Ishikawa (cell line): ENCODE measurements around the gene STH.

Source experiments
- CEBPB ChIP-seq: IDR thresholded peaks from 2 replicates; pipeline ENCODE4 v1.6.1; 2012
- CREB1 ChIP-seq: IDR thresholded peaks from 2 replicates; pipeline ENCODE4 v1.6.1; 2012; ENCODE audit warnings: low read depth
- EGR1 ChIP-seq: IDR thresholded peaks from 2 replicates; pipeline ENCODE4 v1.6.1; 2012
- EP300 ChIP-seq: IDR thresholded peaks from 2 replicates; pipeline ENCODE4 v1.6.1; 2012; ENCODE audit warnings: borderline replicate concordance
- FOXM1 ChIP-seq: IDR thresholded peaks from 2 replicates; pipeline ENCODE4 v1.6.1; 2012; ENCODE audit warnings: low read depth, borderline replicate concordance
- NFIC ChIP-seq: IDR thresholded peaks from 2 replicates; pipeline ENCODE4 v1.6.1; 2012
- RAD21 ChIP-seq: IDR thresholded peaks from 2 replicates; pipeline ENCODE4 v1.6.1; 2012; ENCODE audit warnings: low read depth
- REST ChIP-seq: IDR thresholded peaks from 2 replicates; pipeline ENCODE4 v1.6.1; 2012; ENCODE audit warnings: low read depth, mild to moderate bottlenecking
- TAF1 ChIP-seq: IDR thresholded peaks from 2 replicates; pipeline ENCODE4 v1.6.1; 2012; ENCODE audit warnings: low read depth, mild to moderate bottlenecking
- TCF12 ChIP-seq: IDR thresholded peaks from 2 replicates; pipeline ENCODE4 v1.6.1; 2012; ENCODE audit warnings: low read depth
- TEAD4 ChIP-seq: IDR thresholded peaks from 2 replicates; pipeline ENCODE4 v1.6.1; 2012
- USF1 ChIP-seq: IDR thresholded peaks from 2 replicates; pipeline ENCODE4 v1.6.1; 2012
- YY1 ChIP-seq: IDR thresholded peaks from 2 replicates; pipeline ENCODE4 v1.6.1; 2012; ENCODE audit warnings: low read depth
- ZBTB7A ChIP-seq: IDR thresholded peaks from 2 replicates; pipeline ENCODE4 v1.6.1; 2012; ENCODE audit warnings: low read depth
- TF ChIP-seq, protein P1 (sequence below): IDR thresholded peaks from 2 replicates; pipeline ENCODE4 v1.6.1; 2012

Gene STH

GRCh38 chr17:45991341-45991740, 7.7 kb upstream of the STH start:
- no peak for TF ChIP-seq USF1
- no peak for TF ChIP-seq NFIC
- no peak for TF ChIP-seq TEAD4
- no peak for TF ChIP-seq EGR1
- TF ChIP-seq EP300, result no peak
- no peak for TF ChIP-seq RAD21
- TF ChIP-seq, protein P1, sequence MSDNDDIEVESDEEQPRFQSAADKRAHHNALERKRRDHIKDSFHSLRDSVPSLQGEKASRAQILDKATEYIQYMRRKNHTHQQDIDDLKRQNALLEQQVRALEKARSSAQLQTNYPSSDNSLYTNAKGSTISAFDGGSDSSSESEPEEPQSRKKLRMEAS, result no peak
- no peak for TF ChIP-seq REST
- TF ChIP-seq CREB1, result no peak
- TF ChIP-seq CEBPB, result no peak
- TF ChIP-seq FOXM1, result no peak
- no peak for TF ChIP-seq ZBTB7A
- no peak for TF ChIP-seq TAF1
- TF ChIP-seq YY1, result no peak
- no peak for TF ChIP-seq TCF12

DNA sequence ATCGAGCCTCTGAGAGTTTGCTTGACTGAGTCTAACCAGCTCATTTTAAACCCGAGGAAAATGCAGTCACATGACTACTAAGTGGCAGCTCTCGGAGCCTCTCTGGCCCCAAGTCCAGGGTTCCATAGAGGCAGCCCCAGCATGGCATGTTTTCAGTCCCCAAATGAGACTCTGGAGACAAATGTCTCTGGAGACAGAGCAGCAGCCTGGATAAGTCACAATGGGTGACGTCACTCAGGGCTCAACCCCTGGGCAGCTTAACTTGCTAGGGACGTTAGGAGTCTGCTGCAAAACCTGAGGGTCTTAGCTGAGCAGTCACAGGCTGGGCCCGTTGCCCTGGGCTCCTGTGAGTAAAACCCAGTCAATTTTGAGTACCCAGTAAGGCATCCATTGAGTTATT, 6.9 kb upstream of the STH start:
- TF ChIP-seq ZBTB7A (no peak), YY1 (no peak), REST (no peak), CEBPB (no peak), EGR1 (no peak), CREB1 (no peak), TAF1 (no peak)

DNA sequence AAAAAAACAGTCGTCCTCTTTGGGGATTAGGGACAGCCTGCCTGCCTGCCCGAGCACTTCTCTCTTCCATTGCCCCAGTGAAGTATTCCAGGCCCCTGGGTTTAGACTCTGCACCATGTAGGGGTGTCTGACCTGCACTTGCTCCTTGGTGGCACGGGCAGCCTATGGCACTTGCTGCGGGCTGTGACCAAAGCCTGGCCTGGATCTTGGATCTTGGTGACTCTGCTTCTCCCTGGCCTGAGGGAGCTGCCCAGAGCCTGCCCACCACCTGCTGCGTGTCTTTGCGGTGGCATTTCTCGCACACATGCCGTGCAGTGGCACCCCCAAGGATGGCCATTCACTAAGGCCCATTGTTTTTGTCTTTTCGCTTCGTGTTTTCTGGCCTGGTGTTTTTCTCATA, 6.1 kb upstream of the STH start:
- TF ChIP-seq, protein P1, result no peak
- TF ChIP-seq CEBPB, result no peak
- no peak for TF ChIP-seq REST
- no peak for TF ChIP-seq RAD21
- no peak for TF ChIP-seq EP300
- no peak for TF ChIP-seq YY1
- TF ChIP-seq NFIC, result no peak
- no peak for TF ChIP-seq FOXM1
- TF ChIP-seq ZBTB7A, result no peak
- TF ChIP-seq TCF12, result no peak
- TF ChIP-seq CREB1, result no peak
- no peak for TF ChIP-seq TAF1
- no peak for TF ChIP-seq TEAD4
- TF ChIP-seq EGR1, result no peak

DNA sequence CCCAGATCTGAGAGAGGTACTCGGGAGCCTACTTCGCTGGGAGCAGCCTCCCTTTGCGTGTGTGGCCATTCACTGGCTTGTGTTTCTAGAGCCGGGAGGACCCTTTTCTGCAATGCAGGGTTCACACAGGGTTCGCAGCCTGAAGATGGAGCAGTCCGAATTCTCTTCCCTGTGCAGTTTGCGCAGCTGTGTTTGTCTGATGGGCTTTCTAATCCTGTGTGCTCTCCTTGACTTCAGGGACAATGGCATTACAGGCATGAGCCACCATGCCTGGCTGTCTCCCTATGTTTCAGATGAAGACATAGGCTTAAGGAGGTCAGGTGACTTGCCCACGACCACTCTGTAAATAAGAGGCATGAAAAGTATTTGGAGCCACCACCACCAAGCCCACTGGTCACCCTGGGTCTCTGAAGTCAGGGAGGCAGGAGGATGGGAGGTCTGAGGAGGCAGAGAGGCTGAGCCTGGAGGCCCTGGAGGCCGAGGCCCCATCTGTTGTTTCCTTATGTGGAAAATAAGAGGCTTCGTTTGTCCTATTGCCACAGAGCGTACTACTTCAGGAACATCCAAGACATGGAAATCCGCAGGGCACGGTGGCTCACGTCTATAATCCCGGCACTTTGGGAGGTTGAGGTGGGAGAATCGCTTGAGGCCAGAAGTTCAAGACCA, 5.0 kb upstream of the STH start:
- TF ChIP-seq REST, result no peak
